IPS-18a (cell line): ENCODE results near the gene SRGAP2.
"Not testable (repeated sequence)": the region's sequence is repeated elsewhere in the genome, so short reads cannot be mapped to it uniquely, and the experiment has no call there.

Experiments
- H3K27ac ChIP-seq: one replicate; pipeline ENCODE4 v1.5.1; 2013; ENCODE audit warnings: low read length
- H3K27me3 ChIP-seq: one replicate; pipeline ENCODE4 v1.6.1; 2013; ENCODE audit warnings: mild to moderate bottlenecking, low read length; ENCODE audit not compliant: control insufficient read depth, insufficient read depth
- H3K36me3 ChIP-seq: one replicate; pipeline ENCODE4 v1.6.1; 2013; ENCODE audit warnings: low read depth, low read length; ENCODE audit not compliant: control insufficient read depth
- H3K4me1 ChIP-seq: one replicate; pipeline ENCODE4 v1.6.1; 2013; ENCODE audit warnings: low read depth, low read length; ENCODE audit not compliant: control insufficient read depth
- H3K4me3 ChIP-seq: one replicate; pipeline ENCODE4 v1.5.1; 2013; ENCODE audit warnings: low read length
- H3K9ac ChIP-seq: one replicate; pipeline ENCODE4 v1.6.1; 2013; ENCODE audit warnings: mild to moderate bottlenecking, low read length, moderate library complexity
- H3K9me3 ChIP-seq: one replicate; pipeline ENCODE4 v1.6.1; 2013; ENCODE audit warnings: low read depth, low read length; ENCODE audit not compliant: control insufficient read depth

Gene SRGAP2

DNA sequence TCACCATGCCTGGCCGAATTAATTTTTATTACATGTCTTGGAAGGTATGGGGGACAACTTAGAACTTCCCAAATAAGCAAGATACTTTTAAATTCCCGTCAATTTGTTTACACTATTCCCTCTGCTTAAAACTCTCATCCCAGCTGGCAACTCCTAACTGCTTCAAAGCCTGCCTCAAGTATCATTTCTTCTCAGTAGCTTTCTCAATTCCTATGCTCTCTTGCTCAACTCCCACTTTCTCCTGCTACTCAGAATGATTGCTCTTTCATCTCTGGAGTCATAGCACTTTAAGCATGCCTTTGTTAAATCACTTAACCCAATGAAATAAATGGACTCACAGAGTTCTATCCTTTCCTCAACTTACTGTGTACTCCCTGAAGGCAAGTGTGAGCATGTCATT lies 19.6 kb upstream of the SRGAP2 start:
- not testable (repeated sequence) for H3K27me3 ChIP-seq

DNA sequence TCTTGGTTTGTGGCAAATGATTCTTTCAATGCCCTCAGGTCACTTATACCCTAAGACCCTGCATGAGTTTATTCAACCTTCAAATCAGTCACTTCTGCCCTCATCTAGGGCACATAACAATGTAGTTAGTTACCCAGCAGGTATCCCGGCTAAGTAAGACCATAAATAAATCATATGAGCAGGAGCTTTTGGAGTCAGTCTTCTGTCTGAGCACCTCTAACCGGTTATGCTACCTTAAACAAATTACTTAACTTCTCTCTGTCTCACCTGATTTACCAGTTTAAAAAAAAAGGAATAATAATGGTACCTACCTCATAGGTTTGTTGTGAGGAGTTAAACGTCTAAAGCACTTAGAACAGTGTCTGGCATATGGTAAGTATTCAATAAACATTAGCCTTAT lies 17.6 kb upstream of the SRGAP2 start:
- H3K9me3 ChIP-seq, H3K36me3 ChIP-seq, H3K9ac ChIP-seq, H3K27ac ChIP-seq, H3K27me3 ChIP-seq, H3K4me3 ChIP-seq, H3K4me1 ChIP-seq: not testable (repeated sequence)

More for the DNA sequence above, 19.6 kb upstream of the SRGAP2 start:
- not testable (repeated sequence) for H3K36me3 ChIP-seq, H3K4me3 ChIP-seq, H3K27ac ChIP-seq, H3K9me3 ChIP-seq, H3K9ac ChIP-seq, H3K4me1 ChIP-seq

DNA sequence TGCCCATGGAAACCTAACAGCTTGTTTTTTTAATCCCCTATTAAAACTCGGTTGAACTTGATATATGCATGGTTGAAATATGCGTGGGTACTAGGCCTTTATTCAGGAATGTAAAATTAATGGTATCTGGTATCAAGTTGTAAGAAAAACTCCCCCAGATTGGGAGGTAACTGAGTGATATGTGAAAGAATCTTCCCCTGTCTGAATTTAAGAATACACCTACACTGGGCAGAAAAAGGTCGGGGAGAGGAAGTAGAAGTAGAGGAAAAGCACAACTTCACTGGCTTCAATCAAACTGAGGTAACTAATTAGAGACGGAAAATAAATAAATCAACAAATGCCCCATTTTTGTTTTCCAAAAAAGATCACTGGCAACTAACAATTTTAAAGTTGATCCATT lies 16.5 kb upstream of the SRGAP2 start:
- not testable (repeated sequence) for H3K4me3 ChIP-seq, H3K36me3 ChIP-seq, H3K9ac ChIP-seq, H3K9me3 ChIP-seq, H3K4me1 ChIP-seq, H3K27me3 ChIP-seq, H3K27ac ChIP-seq

DNA sequence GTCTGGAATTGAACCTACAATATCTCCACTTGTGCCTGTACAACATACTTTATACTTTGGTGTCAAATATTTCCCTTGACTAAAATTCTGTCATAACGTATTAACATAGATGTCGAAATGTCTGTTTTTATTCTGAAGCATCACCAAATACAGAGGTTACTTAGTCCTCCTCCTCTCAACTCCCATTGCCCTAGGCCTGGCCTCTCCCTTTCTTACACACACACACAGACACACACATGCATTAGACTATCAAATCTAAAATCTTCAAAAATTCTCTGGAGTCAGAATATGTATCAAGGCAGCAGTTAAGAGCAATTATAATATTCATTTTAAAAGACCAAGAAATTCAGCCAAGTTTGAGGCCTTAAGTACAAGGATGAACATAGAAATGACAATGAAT lies 8.2 kb upstream of the SRGAP2 start:
- not testable (repeated sequence) for H3K9ac ChIP-seq, H3K4me1 ChIP-seq, H3K4me3 ChIP-seq, H3K9me3 ChIP-seq, H3K27me3 ChIP-seq, H3K36me3 ChIP-seq, H3K27ac ChIP-seq

DNA sequence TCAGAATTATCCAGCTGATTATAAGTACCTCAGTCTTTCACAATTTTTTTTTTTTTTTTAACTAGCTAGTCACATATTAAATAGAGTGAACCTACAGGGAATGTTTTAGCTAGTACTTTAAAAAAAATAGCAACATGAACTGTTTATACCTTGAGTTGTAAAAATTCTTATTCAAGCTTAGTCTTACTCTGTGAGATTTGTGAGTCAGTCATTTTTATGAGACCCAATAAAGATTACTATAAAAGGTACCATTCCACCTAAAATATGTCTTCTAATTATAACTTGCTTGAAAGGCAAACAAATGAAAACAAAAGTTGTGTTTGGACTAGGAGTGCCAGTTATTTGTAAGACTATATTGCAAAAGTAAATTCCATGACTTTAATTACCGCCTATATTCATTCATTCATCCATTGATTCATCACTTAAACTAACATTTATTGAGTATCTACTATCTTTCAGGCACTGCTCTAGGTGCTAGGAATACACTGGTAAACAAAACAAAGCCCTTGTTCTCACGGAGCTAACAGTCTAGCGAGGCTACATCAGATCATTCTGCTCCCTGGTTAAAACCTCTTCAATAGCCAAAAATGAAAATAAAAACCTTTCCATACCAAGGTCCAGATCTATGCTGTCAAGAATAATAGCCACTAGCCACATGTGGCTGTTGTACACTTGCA lies 6.5 kb upstream of the SRGAP2 start:
- H3K9ac ChIP-seq, H3K27me3 ChIP-seq, H3K4me1 ChIP-seq, H3K36me3 ChIP-seq, H3K4me3 ChIP-seq, H3K27ac ChIP-seq, H3K9me3 ChIP-seq: not testable (repeated sequence)

DNA sequence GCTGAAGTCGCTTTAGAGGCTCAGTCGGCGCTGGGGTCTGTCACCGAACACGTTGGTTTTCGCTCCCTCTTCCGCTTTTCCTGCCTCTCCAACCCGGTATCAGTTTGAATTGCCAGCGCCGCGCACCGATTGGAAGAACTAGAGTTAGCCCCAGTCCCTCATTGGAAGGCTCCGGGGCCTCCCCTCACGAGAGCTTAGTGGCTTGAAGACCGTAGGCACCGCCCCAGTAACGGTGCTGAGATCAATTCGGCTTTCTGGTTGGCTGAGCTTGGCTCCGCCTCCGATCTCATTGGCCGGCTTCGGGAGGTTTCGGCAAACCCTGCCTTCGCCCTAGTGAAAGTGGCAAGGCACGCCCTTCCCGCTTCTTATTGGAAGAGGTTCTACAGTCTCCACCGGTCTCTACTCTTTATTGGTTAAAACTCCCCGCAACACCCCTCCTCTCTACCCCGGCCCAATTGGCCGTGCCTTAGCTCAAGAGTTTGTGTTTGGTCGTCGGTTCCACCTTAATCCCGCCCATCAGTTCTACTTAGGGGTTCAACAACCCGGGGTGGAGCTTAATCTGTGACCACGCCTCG lies 465 bp upstream of the SRGAP2 start, which contains the start of gene FAM72A:
TSS of gene FAM72A (minus strand) at position 51 of the 575 bp plus-strand sequence. CDS start 814 bp downstream, outside the sequence.
- H3K4me3 ChIP-seq, result peak within 1 kb of the TSS; percentile 33
- not testable (repeated sequence) for H3K27me3 ChIP-seq, H3K9ac ChIP-seq, H3K36me3 ChIP-seq, H3K4me1 ChIP-seq, H3K27ac ChIP-seq, H3K9me3 ChIP-seq

DNA sequence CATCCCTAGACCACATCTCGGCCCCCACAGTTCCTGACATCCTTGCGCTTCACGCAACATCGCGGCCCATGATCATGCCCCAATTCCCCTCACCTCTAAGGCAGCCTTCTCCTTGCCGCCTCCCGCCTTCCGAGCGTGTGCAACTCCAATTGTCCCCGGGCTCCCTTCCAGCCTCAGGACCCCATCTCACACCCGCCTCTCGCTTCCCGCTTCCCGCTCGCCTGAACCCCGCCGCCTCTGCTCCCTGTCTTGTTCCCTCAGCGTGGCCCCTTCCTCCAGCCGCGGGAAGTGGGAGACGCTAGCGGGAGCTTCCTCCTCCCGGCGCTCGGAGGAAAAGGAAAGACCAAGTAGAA lies 794 bp downstream of the SRGAP2 start:
- H3K4me1 ChIP-seq, H3K9ac ChIP-seq, H3K9me3 ChIP-seq, H3K36me3 ChIP-seq, H3K27me3 ChIP-seq, H3K27ac ChIP-seq: not testable (repeated sequence)
- H3K4me3 ChIP-seq, result peak overlapping the region; percentile 30

DNA sequence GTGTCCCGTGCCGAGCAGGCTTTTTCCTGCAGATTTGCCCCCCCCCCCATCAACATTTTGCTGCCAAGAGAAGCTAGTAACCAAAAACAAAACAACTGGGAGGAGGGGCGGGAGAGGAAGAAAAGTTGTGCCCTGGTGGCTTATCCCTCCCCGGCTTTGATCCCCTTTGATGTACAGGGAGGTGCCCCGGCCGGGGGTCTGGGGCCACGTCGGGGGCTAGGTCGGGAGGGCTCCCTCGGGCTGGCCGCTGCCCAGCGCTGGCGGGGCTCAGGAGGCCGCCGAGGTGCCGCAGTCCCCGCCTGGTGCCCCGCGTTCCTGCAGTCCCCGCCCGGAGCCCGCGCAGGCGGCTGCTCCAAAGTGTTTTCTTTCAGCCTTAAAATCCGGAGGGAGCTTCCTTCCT lies 1.5 kb downstream of the SRGAP2 start:
- peak overlapping the region; percentile 39 for H3K4me3 ChIP-seq
- not testable (repeated sequence) for H3K36me3 ChIP-seq, H3K27me3 ChIP-seq, H3K9ac ChIP-seq, H3K27ac ChIP-seq, H3K9me3 ChIP-seq, H3K4me1 ChIP-seq

DNA sequence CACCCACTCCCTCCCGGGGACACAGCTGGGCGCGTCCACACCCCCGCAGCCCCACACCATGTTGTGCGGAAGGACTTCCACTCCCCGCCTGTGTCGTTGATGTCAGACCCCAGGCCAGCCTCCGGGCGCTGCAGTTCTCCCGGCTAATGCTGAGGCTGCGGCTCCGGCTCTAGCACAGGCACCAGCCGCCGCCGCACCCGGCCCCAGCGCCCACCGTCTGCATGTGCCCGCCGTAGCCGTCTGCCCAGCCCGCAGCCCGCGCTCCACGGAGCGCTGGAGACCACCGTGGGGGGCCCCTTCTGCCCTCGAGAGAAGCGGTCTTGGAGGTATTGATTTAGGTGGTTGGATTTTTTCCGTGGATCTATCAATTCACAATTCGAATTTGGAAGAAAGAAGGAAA lies 2.2 kb downstream of the SRGAP2 start:
- not testable (repeated sequence) for H3K9me3 ChIP-seq, H3K4me1 ChIP-seq, H3K36me3 ChIP-seq, H3K27ac ChIP-seq, H3K27me3 ChIP-seq, H3K4me3 ChIP-seq, H3K9ac ChIP-seq

DNA sequence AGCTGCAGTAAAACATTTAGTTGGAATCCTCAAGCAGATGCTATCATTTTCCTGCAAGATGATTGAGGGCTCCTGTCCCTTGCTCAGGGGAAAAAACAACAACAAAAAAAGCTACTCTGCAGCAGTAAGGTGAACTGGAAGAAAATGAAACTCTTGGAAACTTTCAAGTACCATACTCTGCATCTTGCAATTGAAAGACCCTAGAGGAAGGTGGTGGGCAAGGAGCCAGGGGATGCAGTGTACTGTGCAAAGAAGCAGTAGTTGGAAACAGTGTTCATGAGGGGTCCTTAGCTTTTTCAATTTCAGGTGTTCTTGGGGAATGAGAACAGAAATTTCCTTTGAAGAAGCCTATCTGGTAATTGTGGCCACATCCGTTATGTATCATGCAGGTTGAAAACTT lies 7.5 kb downstream of the SRGAP2 start:
- H3K27ac ChIP-seq, H3K9ac ChIP-seq, H3K4me1 ChIP-seq, H3K27me3 ChIP-seq, H3K36me3 ChIP-seq, H3K9me3 ChIP-seq, H3K4me3 ChIP-seq: not testable (repeated sequence)

DNA sequence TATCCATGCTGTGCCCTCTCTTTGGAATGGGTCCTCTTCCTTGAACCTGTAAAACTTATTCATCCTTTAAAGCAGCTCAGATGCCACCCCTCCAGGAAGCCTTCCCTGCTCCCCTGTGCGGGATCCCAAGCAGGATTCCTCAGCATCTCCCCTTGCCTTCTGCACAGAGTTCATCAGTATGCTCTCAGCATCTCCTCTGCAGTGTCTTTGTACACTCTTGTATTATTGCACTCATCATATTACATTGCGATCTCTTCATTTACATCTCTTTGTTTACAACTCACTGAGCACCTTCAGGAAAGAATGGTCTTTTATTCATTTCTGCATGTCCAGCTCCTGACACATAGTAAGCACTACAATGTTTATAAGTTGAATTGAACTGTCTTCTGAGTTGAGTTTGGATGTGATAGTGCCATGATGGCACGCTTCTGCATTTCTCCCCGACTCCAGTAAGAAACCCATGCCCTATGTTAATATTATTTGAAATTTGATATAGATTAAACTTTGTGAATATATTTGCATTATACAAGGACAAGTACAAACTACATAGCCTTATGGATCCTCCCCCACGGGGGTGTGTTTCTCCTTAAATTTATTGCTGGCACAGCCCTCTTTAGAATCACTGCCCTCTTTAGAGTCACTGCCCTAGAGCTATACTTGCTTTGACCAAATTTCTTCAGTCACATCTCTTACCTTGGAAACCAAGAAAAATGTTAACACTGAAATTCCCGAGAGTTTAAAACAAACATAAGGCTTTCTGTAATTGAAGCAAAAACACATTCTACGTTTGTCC lies 12.5 kb downstream of the SRGAP2 start:
- not testable (repeated sequence) for H3K27ac ChIP-seq, H3K9me3 ChIP-seq

DNA sequence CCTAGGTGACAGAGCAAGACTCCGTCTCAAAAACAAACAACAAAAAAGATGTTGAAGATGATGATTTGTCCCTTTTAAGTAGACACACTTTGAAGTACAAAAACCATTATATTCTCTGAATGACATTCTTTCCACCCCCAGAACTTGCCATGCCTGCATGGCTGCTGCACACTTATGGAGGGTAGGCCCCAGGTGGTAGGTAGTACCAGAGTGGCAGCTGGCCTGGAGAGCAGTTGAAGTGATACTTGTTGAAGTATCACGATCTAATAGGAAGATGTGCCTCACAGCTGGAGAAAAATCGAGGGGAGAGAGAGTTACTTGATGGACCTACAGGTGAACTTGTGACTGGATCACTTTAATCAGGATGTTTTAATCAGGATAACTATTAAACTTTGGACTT lies 14.9 kb downstream of the SRGAP2 start:
- not testable (repeated sequence) for H3K9ac ChIP-seq

More for the DNA sequence above, 12.5 kb downstream of the SRGAP2 start:
- H3K4me3 ChIP-seq, H3K36me3 ChIP-seq, H3K27me3 ChIP-seq, H3K9ac ChIP-seq, H3K4me1 ChIP-seq: not testable (repeated sequence)

More for the DNA sequence above, 14.9 kb downstream of the SRGAP2 start:
- not testable (repeated sequence) for H3K27ac ChIP-seq, H3K27me3 ChIP-seq, H3K9me3 ChIP-seq, H3K4me1 ChIP-seq, H3K4me3 ChIP-seq, H3K36me3 ChIP-seq
